Neural crest cell (in vitro differentiated cells): ENCODE results near the gene GMDS. TPM values are rescaled to one million over a fixed set of nuclear protein-coding genes. Genes with fewer than 3 reads are reported as not detected.

Source experiments
- DNase-seq: peaks from one replicate; pipeline ENCODE4 v3.0.0; 2021; ENCODE audit warnings: low read depth, mixed read lengths, low spot score
- H3K27ac Mint-ChIP-seq: one replicate; pipeline ENCODE4 v1.8.0; 2021; ENCODE audit warnings: mild to moderate bottlenecking, mixed read lengths; ENCODE audit not compliant: unreplicated experiment
- H3K27me3 Mint-ChIP-seq: 2 replicates; pipeline ENCODE4 v1.8.0; 2021; ENCODE audit warnings: low read depth, mild to moderate bottlenecking, mixed read lengths
- H3K36me3 Mint-ChIP-seq: 2 replicates; pipeline ENCODE4 v1.8.0; 2021; ENCODE audit warnings: low read depth, mild to moderate bottlenecking, mixed read lengths
- H3K4me1 Mint-ChIP-seq: 2 replicates; pipeline ENCODE4 v1.8.0; 2021; ENCODE audit warnings: mixed read lengths
- H3K4me3 Mint-ChIP-seq: one replicate; pipeline ENCODE4 v1.8.0; 2021; ENCODE audit warnings: mild to moderate bottlenecking, mixed read lengths
- H3K9me3 Mint-ChIP-seq: 2 replicates; pipeline ENCODE4 v1.8.0; 2021; ENCODE audit warnings: mixed read lengths
- total RNA-seq: library from RNA; stranded (reverse); gene quantifications from 2 replicates; pipeline ENCODE4 v1.2.1, GENCODE V29; 2021
- TF ChIP-seq, protein P1 (sequence below): fragments of 200-600 bp; sonication (generic); conservative IDR thresholded peaks from 2 replicates; pipeline ENCODE4 v1.5.0; 2021; ENCODE audit warnings: antibody characterized with exemption, mild to moderate bottlenecking

Gene GMDS
- total RNA-seq, 1 donor from 2014 or later = 16.1 TPM

DNA sequence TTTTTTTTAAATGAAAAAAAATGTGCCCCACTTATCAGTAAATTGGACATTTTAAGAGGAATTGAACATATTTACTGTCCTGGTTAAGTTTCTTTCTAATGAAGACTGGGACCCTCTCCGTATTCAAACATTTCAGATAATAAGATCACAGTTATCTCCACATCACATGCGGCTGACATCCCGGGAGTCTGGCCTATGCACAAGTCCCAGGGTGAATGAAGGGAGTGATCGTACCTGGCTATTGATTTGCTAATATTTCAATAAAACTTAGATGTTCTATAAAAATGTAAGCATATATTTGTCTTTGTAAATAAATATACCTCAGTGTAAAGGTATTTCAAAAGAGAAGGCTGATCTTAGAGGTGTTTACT lies 577.6 kb downstream of the GMDS start:
- Mint-ChIP-seq H3K27me3 (no peaks in the 10 kb centered on the region), H3K9me3 (no peaks in the 10 kb centered on the region), H3K36me3 (no peaks in the 10 kb centered on the region), H3K27ac (no peak overlapping the region), H3K4me1 (peaks cover 35% of the 10 kb centered on the region), H3K4me3 (no peak overlapping the region)
- TF ChIP-seq, protein P1, sequence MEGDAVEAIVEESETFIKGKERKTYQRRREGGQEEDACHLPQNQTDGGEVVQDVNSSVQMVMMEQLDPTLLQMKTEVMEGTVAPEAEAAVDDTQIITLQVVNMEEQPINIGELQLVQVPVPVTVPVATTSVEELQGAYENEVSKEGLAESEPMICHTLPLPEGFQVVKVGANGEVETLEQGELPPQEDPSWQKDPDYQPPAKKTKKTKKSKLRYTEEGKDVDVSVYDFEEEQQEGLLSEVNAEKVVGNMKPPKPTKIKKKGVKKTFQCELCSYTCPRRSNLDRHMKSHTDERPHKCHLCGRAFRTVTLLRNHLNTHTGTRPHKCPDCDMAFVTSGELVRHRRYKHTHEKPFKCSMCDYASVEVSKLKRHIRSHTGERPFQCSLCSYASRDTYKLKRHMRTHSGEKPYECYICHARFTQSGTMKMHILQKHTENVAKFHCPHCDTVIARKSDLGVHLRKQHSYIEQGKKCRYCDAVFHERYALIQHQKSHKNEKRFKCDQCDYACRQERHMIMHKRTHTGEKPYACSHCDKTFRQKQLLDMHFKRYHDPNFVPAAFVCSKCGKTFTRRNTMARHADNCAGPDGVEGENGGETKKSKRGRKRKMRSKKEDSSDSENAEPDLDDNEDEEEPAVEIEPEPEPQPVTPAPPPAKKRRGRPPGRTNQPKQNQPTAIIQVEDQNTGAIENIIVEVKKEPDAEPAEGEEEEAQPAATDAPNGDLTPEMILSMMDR = no peak
- DNase-seq = no peak

DNA sequence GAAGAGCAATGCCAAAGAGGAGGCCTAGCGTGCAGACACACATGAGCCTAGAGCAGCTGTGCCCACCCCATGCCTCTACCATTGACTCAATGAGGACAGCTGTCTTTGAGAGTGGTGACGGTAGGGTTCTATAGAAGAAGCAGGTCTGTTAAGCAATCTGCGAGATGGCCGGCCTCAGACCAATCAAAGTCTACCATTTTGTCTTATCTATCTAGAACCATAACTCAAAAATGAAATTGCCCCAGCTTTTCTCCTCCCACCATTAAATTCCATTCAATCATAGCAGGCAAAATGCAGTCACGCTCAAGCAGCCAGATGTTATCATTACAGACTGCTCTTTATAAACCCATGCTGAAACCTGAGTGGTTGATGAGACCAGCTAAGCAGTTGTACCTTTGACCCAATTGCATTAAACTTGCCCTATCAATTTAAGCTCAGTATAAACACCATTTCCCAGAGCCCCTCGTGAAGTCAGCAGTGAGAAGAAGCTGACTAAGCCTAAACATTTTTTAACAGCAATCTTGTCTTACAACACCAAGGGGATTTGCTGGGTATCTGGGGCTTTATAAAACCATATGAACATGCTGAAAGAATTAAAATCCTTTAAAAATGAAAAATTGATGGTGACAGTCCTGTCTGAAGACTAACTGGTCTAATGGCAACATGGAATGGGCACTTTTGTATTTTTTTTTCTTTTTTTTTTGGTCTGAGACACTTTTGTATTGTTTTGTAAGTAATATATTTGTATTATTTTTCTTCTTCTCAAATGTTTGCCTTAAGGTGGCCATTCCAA lies 578.2 kb downstream of the GMDS start:
- Mint-ChIP-seq H3K4me3 (no peak overlapping the region), H3K4me1 (peaks cover 35% of the 10 kb centered on the region), H3K36me3 (no peaks in the 10 kb centered on the region), H3K27me3 (no peaks in the 10 kb centered on the region), H3K9me3 (no peaks in the 10 kb centered on the region), H3K27ac (no peak overlapping the region)
- no peak for DNase-seq
- TF ChIP-seq, protein P1 = no peak

GRCh38 chr6:1665214-1665613 lies 580.2 kb downstream of the GMDS start:
- Mint-ChIP-seq H3K27ac (no peak overlapping the region), H3K4me1 (peaks cover 19% of the 10 kb centered on the region), H3K36me3 (no peaks in the 10 kb centered on the region), H3K27me3 (no peaks in the 10 kb centered on the region), H3K4me3 (no peak overlapping the region), H3K9me3 (no peaks in the 10 kb centered on the region)
- DNase-seq = no peak
- TF ChIP-seq, protein P1 = no peak

- Mint-ChIP-seq H3K4me1 (peaks cover 17% of the 10 kb centered on the region), H3K27ac (no peak overlapping the region), H3K36me3 (no peaks in the 10 kb centered on the region), H3K4me3 (no peak overlapping the region), H3K9me3 (no peaks in the 10 kb centered on the region), H3K27me3 (no peaks in the 10 kb centered on the region)
- DNase-seq = no peak
- TF ChIP-seq, protein P1 = no peak
Observed at GRCh38 chr6:1664329-1664728, 581.1 kb downstream of the GMDS start.

DNA sequence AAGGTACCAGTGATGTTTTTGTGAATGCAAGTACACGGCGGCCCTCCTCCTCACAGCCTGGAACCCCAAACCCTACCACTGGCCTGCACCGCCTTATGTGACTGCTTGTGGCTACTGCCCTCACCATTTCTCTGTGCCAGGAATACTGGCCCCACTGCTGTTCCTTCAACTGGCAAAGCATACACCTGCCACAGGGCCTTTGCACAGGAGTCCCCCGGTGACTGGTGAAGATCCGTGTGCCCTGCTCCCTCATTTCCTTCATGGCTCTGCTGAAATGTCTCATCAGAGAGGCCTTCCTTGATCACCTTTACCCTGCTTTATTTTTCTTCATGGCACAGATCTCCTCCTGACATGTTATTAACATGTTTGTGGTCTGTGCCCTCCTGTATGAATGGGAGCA lies 581.9 kb downstream of the GMDS start:
- TF ChIP-seq, protein P1 = no peak
- H3K9me3 Mint-ChIP-seq = no peaks in the 10 kb centered on the region
- no peaks in the 10 kb centered on the region for H3K27me3 Mint-ChIP-seq
- no peak overlapping the region for H3K27ac Mint-ChIP-seq
- DNase-seq = no peak
- no peak overlapping the region for H3K4me3 Mint-ChIP-seq
- H3K4me1 Mint-ChIP-seq = peaks cover 17% of the 10 kb centered on the region
- no peaks in the 10 kb centered on the region for H3K36me3 Mint-ChIP-seq
